Measurements from ENCODE around the gene VRK3. TPM values are rescaled to one million over a fixed set of nuclear protein-coding genes. Genes with fewer than 3 reads are reported as not detected.

The VRK3 gene
- polyA plus RNA-seq, 1 donor from 2014 or later = 47.3 TPM

- no peak overlapping the region for H3K27ac ChIP-seq (ENCODE audit: low read length)
- no peaks in the 10 kb centered on the region for H3K27me3 ChIP-seq (ENCODE audit: insufficient read depth, low read depth, low read length)
- TF ChIP-seq EP300 (conservative IDR thresholded peaks at IDR 0.05; ENCODE audit: poor library complexity, severe bottlenecking) (no peak), CTCF (IDR thresholded peaks at IDR 0.05; ENCODE audit: poor library complexity, severe bottlenecking) (no peak), TAF1 (IDR thresholded peaks at IDR 0.05; ENCODE audit: low read depth) (no peak), EZH2 (IDR thresholded peaks at IDR 0.05; ENCODE audit: borderline replicate concordance, insufficient read depth, low read length, poor library complexity, severe bottlenecking) (no peak), REST (IDR thresholded peaks at IDR 0.05; ENCODE audit: borderline replicate concordance) (no peak), MXI1 (conservative IDR thresholded peaks at IDR 0.05; ENCODE audit: poor library complexity, severe bottlenecking) (no peak), RAD21 (conservative IDR thresholded peaks at IDR 0.05) (no peak), POLR2AphosphoS5 (IDR thresholded peaks at IDR 0.05) (no peak), SMC3 (conservative IDR thresholded peaks at IDR 0.05; ENCODE audit: poor library complexity) (no peak)
- H3F3A ChIP-seq (ENCODE audit: insufficient read depth, low read length, poor library complexity, severe bottlenecking) = no peaks in the 10 kb centered on the region
- H3K36me3 ChIP-seq (ENCODE audit: insufficient read depth, low read length) = no peaks in the 10 kb centered on the region
- H3K9ac ChIP-seq (ENCODE audit: low read length) = no peak overlapping the region
- no peak overlapping the region for H3K4me2 ChIP-seq (ENCODE audit: low read length)
- H3K9me3 ChIP-seq (ENCODE audit: low read length) = no peaks in the 10 kb centered on the region
- H3K79me2 ChIP-seq (replicated peaks; ENCODE audit: insufficient read depth, low read length) = no peaks in the 10 kb centered on the region
- no peak overlapping the region for H3K4me3 ChIP-seq (ENCODE audit: low read length)
- no peak overlapping the region for H2AFZ ChIP-seq (ENCODE audit: low read depth, low read length)
- H4K20me1 ChIP-seq (ENCODE audit: insufficient read depth) = no peaks in the 10 kb centered on the region
- no peaks in the 10 kb centered on the region for H3K9me2 ChIP-seq (ENCODE audit: insufficient read depth, low read length)
These were observed 75.2 kb downstream of the VRK3 start for GRCh38 chr19:49949742-49950589.

GRCh38 chr19:49946415-49946814 is 78.8 kb downstream of the VRK3 start:
- H3K27ac ChIP-seq (ENCODE audit: low read length) = no peak overlapping the region

More at GRCh38 chr19:49946415-49946814, 78.8 kb downstream of the VRK3 start:
- H3K36me3 ChIP-seq (ENCODE audit: insufficient read depth, low read length) = no peaks in the 10 kb centered on the region
- H3K9me3 ChIP-seq (ENCODE audit: low read length) = no peaks in the 10 kb centered on the region
- H3F3A ChIP-seq (ENCODE audit: insufficient read depth, low read length, poor library complexity, severe bottlenecking) = no peaks in the 10 kb centered on the region
- H3K4me3 ChIP-seq (ENCODE audit: low read length) = no peak overlapping the region
- no peaks in the 10 kb centered on the region for H3K79me2 ChIP-seq (replicated peaks; ENCODE audit: insufficient read depth, low read length)
- H3K4me2 ChIP-seq (ENCODE audit: low read length) = no peak overlapping the region
- TF ChIP-seq TAF1 (IDR thresholded peaks at IDR 0.05; ENCODE audit: low read depth) = no peak
- TF ChIP-seq CTCF (IDR thresholded peaks at IDR 0.05; ENCODE audit: poor library complexity, severe bottlenecking) = no peak
- no peak for TF ChIP-seq MXI1 (conservative IDR thresholded peaks at IDR 0.05; ENCODE audit: poor library complexity, severe bottlenecking)
- no peak for TF ChIP-seq RAD21 (conservative IDR thresholded peaks at IDR 0.05)
- TF ChIP-seq EZH2 (IDR thresholded peaks at IDR 0.05; ENCODE audit: borderline replicate concordance, insufficient read depth, low read length, poor library complexity, severe bottlenecking) = no peak
- TF ChIP-seq EP300 (conservative IDR thresholded peaks at IDR 0.05; ENCODE audit: poor library complexity, severe bottlenecking) = no peak
- no peak for TF ChIP-seq REST (IDR thresholded peaks at IDR 0.05; ENCODE audit: borderline replicate concordance)
- TF ChIP-seq POLR2AphosphoS5 (IDR thresholded peaks at IDR 0.05) = no peak
- no peak overlapping the region for H2AFZ ChIP-seq (ENCODE audit: low read depth, low read length)
- H3K9me2 ChIP-seq (ENCODE audit: insufficient read depth, low read length) = no peaks in the 10 kb centered on the region
- no peak overlapping the region for H3K9ac ChIP-seq (ENCODE audit: low read length)
- no peaks in the 10 kb centered on the region for H3K27me3 ChIP-seq (ENCODE audit: insufficient read depth, low read depth, low read length)
- H4K20me1 ChIP-seq (ENCODE audit: insufficient read depth) = no peaks in the 10 kb centered on the region

Data from neural cell (in vitro differentiated cells).